C4-2B (cell line): Measurements from ENCODE around the gene ATP9A.

Experiments
- ZFX ChIP-seq: fragments of 450-650 bp; IDR thresholded peaks from 2 replicates; pipeline ENCODE4 v1.6.1; 2017
- TF ChIP-seq, protein P1 (sequence below): fragments of 450-650 bp; conservative IDR thresholded peaks from 2 replicates; pipeline ENCODE4 v1.5.1; 2017; ENCODE audit warnings: mild to moderate bottlenecking

- TF ChIP-seq, protein P1, sequence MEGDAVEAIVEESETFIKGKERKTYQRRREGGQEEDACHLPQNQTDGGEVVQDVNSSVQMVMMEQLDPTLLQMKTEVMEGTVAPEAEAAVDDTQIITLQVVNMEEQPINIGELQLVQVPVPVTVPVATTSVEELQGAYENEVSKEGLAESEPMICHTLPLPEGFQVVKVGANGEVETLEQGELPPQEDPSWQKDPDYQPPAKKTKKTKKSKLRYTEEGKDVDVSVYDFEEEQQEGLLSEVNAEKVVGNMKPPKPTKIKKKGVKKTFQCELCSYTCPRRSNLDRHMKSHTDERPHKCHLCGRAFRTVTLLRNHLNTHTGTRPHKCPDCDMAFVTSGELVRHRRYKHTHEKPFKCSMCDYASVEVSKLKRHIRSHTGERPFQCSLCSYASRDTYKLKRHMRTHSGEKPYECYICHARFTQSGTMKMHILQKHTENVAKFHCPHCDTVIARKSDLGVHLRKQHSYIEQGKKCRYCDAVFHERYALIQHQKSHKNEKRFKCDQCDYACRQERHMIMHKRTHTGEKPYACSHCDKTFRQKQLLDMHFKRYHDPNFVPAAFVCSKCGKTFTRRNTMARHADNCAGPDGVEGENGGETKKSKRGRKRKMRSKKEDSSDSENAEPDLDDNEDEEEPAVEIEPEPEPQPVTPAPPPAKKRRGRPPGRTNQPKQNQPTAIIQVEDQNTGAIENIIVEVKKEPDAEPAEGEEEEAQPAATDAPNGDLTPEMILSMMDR, result no peak
- no peak for TF ChIP-seq ZFX
These were observed 4.0 kb upstream of the ATP9A start for GRCh38 chr20:51772236-51772635.
